NB4 (cell line): ENCODE results near the gene ABLIM2.

Experiments used
- MYC ChIP-seq: IDR thresholded peaks from 2 replicates; pipeline ENCODE4 v1.6.1; 2011; ENCODE audit warnings: low read depth, low read length
- POLR2A ChIP-seq: IDR thresholded peaks from 2 replicates; pipeline ENCODE4 v1.6.1; 2011; ENCODE audit warnings: mild to moderate bottlenecking; ENCODE audit not compliant: insufficient read length; ENCODE audit errors: extremely low read depth
- TF ChIP-seq, protein P1 (sequence below): IDR thresholded peaks from one replicate; pipeline ENCODE4 v1.5.1; 2012; ENCODE audit warnings: low read depth, low read length
- TF ChIP-seq, protein P2 (sequence below): IDR thresholded peaks from 2 replicates; pipeline ENCODE4 v1.6.1; 2011; ENCODE audit warnings: low read depth, low read length

DNA sequence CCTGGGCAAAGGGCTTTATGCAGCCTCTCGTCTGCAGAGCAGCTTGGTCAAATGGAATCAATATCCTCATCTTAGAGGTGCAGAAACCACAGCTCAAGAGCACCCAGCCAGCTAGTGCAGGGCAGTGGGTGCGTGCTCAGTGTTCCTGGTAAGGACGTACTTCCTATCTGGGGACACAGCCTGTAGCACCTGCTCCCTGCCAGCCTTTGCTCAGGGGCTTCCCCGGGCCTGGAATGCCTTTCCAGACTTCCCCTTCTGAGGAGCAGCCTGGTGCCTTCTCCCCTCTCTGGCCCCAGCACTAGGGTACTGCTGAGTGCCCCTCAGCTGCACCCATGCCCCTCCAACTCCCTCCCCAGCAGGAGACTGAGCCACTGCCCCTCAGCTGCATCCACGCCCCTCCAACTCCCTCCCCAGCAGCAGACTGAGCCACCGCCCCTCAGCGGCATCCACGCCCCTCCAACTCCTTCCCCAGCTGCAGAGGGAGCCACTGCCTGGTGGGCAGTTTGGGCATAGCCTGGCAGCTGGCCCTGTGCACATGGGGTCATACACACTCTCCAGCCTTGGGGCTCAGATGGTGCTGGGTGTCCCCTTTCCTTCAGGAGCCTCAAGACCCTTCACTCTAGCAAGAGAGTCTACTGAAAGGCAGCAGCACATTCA lies 176.7 kb downstream of the ABLIM2 start:
- TF ChIP-seq, protein P1, sequence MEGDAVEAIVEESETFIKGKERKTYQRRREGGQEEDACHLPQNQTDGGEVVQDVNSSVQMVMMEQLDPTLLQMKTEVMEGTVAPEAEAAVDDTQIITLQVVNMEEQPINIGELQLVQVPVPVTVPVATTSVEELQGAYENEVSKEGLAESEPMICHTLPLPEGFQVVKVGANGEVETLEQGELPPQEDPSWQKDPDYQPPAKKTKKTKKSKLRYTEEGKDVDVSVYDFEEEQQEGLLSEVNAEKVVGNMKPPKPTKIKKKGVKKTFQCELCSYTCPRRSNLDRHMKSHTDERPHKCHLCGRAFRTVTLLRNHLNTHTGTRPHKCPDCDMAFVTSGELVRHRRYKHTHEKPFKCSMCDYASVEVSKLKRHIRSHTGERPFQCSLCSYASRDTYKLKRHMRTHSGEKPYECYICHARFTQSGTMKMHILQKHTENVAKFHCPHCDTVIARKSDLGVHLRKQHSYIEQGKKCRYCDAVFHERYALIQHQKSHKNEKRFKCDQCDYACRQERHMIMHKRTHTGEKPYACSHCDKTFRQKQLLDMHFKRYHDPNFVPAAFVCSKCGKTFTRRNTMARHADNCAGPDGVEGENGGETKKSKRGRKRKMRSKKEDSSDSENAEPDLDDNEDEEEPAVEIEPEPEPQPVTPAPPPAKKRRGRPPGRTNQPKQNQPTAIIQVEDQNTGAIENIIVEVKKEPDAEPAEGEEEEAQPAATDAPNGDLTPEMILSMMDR: no peak
- no peak for TF ChIP-seq POLR2A
- TF ChIP-seq, protein P2, sequence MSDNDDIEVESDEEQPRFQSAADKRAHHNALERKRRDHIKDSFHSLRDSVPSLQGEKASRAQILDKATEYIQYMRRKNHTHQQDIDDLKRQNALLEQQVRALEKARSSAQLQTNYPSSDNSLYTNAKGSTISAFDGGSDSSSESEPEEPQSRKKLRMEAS: no peak
- TF ChIP-seq MYC: no peak
